GM12874 (cell line): ENCODE data around the gene SLC66A3.

ENCODE experiments used
- CTCF ChIP-seq: IDR thresholded peaks from 2 replicates; pipeline ENCODE4 v1.5.1; 2011; ENCODE audit warnings: low read depth, mild to moderate bottlenecking, control low read depth, low read length, moderate library complexity; ENCODE audit not compliant: insufficient read depth

Gene SLC66A3

DNA sequence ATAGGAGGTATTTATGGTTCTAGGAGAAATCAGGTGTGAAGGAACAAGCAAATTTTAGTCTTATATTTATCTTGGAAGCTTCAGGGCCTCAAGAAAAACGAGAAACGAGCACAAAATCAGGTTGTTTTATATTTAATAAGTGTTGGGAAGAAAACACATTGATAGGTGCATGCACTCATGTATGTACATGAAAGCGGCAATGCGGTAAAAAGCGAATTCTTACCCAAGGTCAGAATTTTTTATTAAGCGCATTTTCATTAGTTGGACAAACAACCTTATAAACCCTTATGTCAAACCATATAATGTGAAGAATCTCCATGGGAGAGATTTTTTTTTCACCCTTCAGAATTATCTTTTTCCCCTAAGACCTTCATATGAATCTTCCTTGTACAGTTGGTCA is 25.4 kb downstream of the SLC66A3 start:
- TF ChIP-seq CTCF: no peak

GRCh38 chr2:11182951-11183350 is 27.7 kb downstream of the SLC66A3 start:
- TF ChIP-seq CTCF: no peak

- TF ChIP-seq CTCF: no peak
Measured at GRCh38 chr2:11186145-11186544, 30.9 kb downstream of the SLC66A3 start.

DNA sequence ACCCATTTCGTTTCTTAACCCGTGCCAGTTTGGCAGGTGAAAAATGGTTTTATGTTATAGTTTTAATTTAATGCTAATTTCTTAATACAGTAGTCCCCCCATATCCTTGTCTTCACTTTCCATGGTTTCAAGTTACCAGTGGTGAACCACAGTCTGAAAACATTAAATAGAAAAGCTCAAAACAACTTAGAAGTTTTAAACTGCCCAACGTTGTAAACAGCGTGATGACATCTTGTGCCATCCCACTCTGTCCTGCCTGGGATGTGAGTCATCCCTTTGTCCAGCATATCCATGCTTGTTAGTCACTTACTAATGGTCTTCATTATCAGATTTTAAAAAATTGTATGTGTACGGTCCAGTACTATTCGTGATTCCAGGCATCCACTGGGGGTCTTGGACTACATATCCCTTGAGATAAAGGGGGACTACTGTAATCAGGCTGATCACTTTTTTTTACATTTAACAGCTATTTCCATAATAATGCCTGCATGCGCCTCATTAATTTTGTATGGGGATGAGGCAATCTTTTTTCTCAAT is 31.9 kb downstream of the SLC66A3 start:
- no peak for TF ChIP-seq CTCF

- TF ChIP-seq CTCF: no peak
Measured at GRCh38 chr2:11187731-11188130, 32.5 kb downstream of the SLC66A3 start.

DNA sequence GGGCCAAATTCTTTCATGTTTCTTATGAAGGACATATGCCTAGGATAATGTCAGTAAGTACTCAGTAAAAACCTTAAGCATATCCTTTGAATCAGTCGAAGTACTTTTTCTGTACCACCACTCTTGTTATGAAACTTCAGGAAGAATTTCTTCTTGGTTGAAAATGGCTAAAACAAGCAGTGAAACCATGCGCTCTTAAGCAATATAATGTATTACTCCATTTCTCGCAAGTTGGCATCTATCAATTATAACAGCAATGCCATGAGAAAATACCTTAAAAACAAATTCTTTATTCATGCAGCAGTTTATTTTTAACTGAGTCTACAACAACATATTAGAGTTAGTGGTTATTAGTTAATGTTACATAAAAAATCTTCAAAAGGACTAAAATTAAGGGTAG is 41.0 kb downstream of the SLC66A3 start:
- no peak for TF ChIP-seq CTCF

GRCh38 chr2:11200651-11201050 is 45.4 kb downstream of the SLC66A3 start:
- TF ChIP-seq CTCF: no peak
